Endothelial cell of umbilical vein (primary cell): ENCODE measurements around the gene HTR2C. TPM values are rescaled to one million over a fixed set of nuclear protein-coding genes. Genes with fewer than 3 reads are reported as not detected.

Experiments
- BruUV-seq: library from RNA; stranded (reverse); fragments of 400-500 nt; replicated peaks from 2 replicates; lab custom pipeline; 2021; lab: Mats Ljungman, UMichigan
- CTCF ChIA-PET: fragments of 300-600, 350-600 bp; sonication (Branson Sonifier 250); formaldehyde crosslinking; loops from one replicate; lab custom pipeline; 2021; ENCODE audit warnings: antibody characterized with exemption, inconsistent platforms; lab: Charles Lee
- POLR2A ChIA-PET: fragments of 300-600, 350-600 bp; sonication (Branson Sonifier 250); formaldehyde crosslinking; loops from one replicate; lab custom pipeline; 2021; ENCODE audit warnings: antibody characterized with exemption, inconsistent platforms; lab: Charles Lee
- DNase-seq: peaks from one replicate; pipeline ENCODE4 v3.0.0-alpha.2; 2011; ENCODE audit warnings: low read depth, low spot score
- FAIRE-seq: peaks from 2 replicates; lab custom pipeline; 2011; peaks lifted over from hg19 to GRCh38; lab: Jason Lieb, UNC
- H2AFZ ChIP-seq: 2 replicates; pipeline ENCODE4 v1.6.0; 2012; ENCODE audit warnings: low read depth, low read length, control low read depth, inconsistent platforms
- H3K27ac ChIP-seq: 2 replicates; pipeline ENCODE4 v1.5.1; 2011; ENCODE audit warnings: low read depth, mild to moderate bottlenecking, control low read depth, low read length, moderate library complexity; ENCODE audit not compliant: insufficient read depth
- H3K27me3 ChIP-seq, 2 experiments: 2 replicates each; pipeline versions ENCODE4 v1.6.0 to v1.6.1; 2011; ENCODE audit warnings: low read length in 2 of 2, mixed read lengths in 1 of 2; ENCODE audit not compliant: control insufficient read depth in 2 of 2, insufficient read depth in 2 of 2
- H3K36me3 ChIP-seq, 2 experiments: 2 replicates in 1 of 2; 3 replicates in 1 of 2; pipeline ENCODE4 v1.5.1; 2011; ENCODE audit warnings: low read length in 2 of 2, mild to moderate bottlenecking in 1 of 2, moderate library complexity in 1 of 2; ENCODE audit not compliant: control insufficient read depth in 2 of 2, insufficient read depth in 2 of 2; ENCODE audit errors: extremely low read depth in 1 of 2
- H3K4me1 ChIP-seq: 3 replicates; pipeline ENCODE4 v1.5.1; 2011; ENCODE audit warnings: mild to moderate bottlenecking, low read length; ENCODE audit not compliant: control insufficient read depth, insufficient read depth; ENCODE audit errors: extremely low read depth
- H3K4me2 ChIP-seq: 2 replicates; pipeline ENCODE4 v1.6.1; 2011; ENCODE audit warnings: low read length, control low read depth, mixed read lengths; ENCODE audit not compliant: insufficient read depth
- H3K4me3 ChIP-seq, 3 experiments: fragments of 200-600 bp in 1 of 3; sonication (generic), shearing (Covaris generic) in 1 of 3; replicated peaks in 1 of 3; 2 replicates each; pipeline ENCODE4 v1.5.1; 2011 to 2016; ENCODE audit warnings: control low read depth in 3 of 3, low read length in 3 of 3, mild to moderate bottlenecking in 2 of 3, inconsistent platforms in 1 of 3, low read depth in 1 of 3, moderate library complexity in 1 of 3; ENCODE audit not compliant: insufficient read depth in 1 of 3
- H3K79me2 ChIP-seq: 2 replicates; pipeline ENCODE4 v1.6.0; 2012; ENCODE audit warnings: low read length, inconsistent platforms; ENCODE audit not compliant: control insufficient read depth, insufficient read depth
- H3K9ac ChIP-seq: replicated peaks from 2 replicates; pipeline ENCODE3; 2011; ENCODE audit warnings: low read length, control low read depth; ENCODE audit not compliant: insufficient read depth; ENCODE audit errors: extremely low read depth
- H3K9me1 ChIP-seq: replicated peaks from 3 replicates; pipeline ENCODE4 v1.6.0; 2011; ENCODE audit warnings: mild to moderate bottlenecking, low read length; ENCODE audit not compliant: control insufficient read depth, insufficient read depth; ENCODE audit errors: extremely low read depth
- H3K9me3 ChIP-seq: replicated peaks from 2 replicates; pipeline ENCODE4 v1.5.1; 2012; ENCODE audit warnings: low read length, inconsistent platforms; ENCODE audit not compliant: control insufficient read depth, insufficient read depth
- H4K20me1 ChIP-seq: replicated peaks from 2 replicates; pipeline ENCODE3; 2011; ENCODE audit warnings: mild to moderate bottlenecking, low read length; ENCODE audit not compliant: control insufficient read depth, insufficient read depth; ENCODE audit errors: extremely low read depth
- EZH2 ChIP-seq: IDR thresholded peaks from 2 replicates; pipeline ENCODE4 v1.6.1; 2012; ENCODE audit warnings: borderline replicate concordance, low read depth, mild to moderate bottlenecking, moderate library complexity, low read length, inconsistent platforms; ENCODE audit not compliant: severe bottlenecking
- FOS ChIP-seq: IDR thresholded peaks from 2 replicates; pipeline ENCODE4 v1.6.1; 2011; ENCODE audit warnings: mild to moderate bottlenecking, low read length, moderate library complexity, borderline replicate concordance; ENCODE audit not compliant: insufficient read depth
- GATA2 ChIP-seq: IDR thresholded peaks from 2 replicates; pipeline ENCODE4 v1.7.0; 2011; ENCODE audit warnings: low read depth, mild to moderate bottlenecking, moderate library complexity, mixed read lengths, low read length; ENCODE audit not compliant: insufficient read length, insufficient read depth
- JUN ChIP-seq: IDR thresholded peaks from 2 replicates; pipeline ENCODE4 v1.6.1; 2011; ENCODE audit warnings: borderline replicate concordance, low read depth; ENCODE audit not compliant: insufficient read length, insufficient read depth
- MYC ChIP-seq: IDR thresholded peaks from one replicate; pipeline ENCODE4 v1.6.1; 2011; ENCODE audit warnings: mild to moderate bottlenecking, low read depth, low read length
- POLR2A ChIP-seq: IDR thresholded peaks from 2 replicates; pipeline ENCODE4 v1.6.1; 2012; ENCODE audit warnings: low read depth, mild to moderate bottlenecking, control low read depth, low read length
- POLR2AphosphoS5 ChIP-seq: IDR thresholded peaks from 2 replicates; pipeline ENCODE4 v1.6.1; 2012; ENCODE audit warnings: low read depth, mild to moderate bottlenecking, control low read depth, low read length, moderate library complexity; ENCODE audit not compliant: insufficient read depth
- dilution Hi-C: fragments of 300-500 bp; cut with MboI; formaldehyde crosslinking; loops from one replicate; pipeline ENCODE4 v1.15.0; 2019; ENCODE audit warnings: low sequenced_read_pairs; ENCODE audit not compliant: extremely low pct_ligation_motif_present
- intact Hi-C: fragments of 100-400 bp; cut with micrococcal nuclease; formaldehyde crosslinking; loops from one replicate; pipeline ENCODE4 v1.10.0; 2022
- microRNA counts: library from miRNA; unstranded; fragments of <30 nt; microRNA quantifications from one replicate; lab custom pipeline; 2016
- microRNA-seq: library from miRNA; unstranded; fragments of <30 nt; microRNA quantifications from one replicate; pipeline ENCODE4 v1.2.0, GENCODE V29; 2021; ENCODE audit warnings: borderline number of aligned reads, borderline replicate concordance
- polyA plus RNA-seq, 4 experiments: library from polyadenylated mRNA; depleted of rRNA in 3 of 4; stranded (reverse) in 3 of 4; unstranded in 1 of 4; fragments of >200 nt; gene quantifications; 2 replicates each; pipeline versions ENCODE4 v1.2.1 to v1.2.3, GENCODE V29; 2011 to 2012; ENCODE audit warnings: missing spikeins in 1 of 4
- small RNA-seq: library from RNA; depleted of rRNA; stranded (forward); fragments of <200 nt; gene quantifications from one replicate; pipeline ENCODE3, GENCODE V24; 2012; ENCODE audit warnings: low replicate concordance, low read depth; ENCODE audit not compliant: insufficient read depth, insufficient read length
- total RNA-seq: library from RNA; stranded (reverse); gene quantifications from 2 replicates; pipeline ENCODE4 v1.2.3, GENCODE V29; 2021
- TF ChIP-seq, protein P1 (sequence below), 2 donors: IDR thresholded peaks; 1 replicate in 1 of 2; 2 replicates in 1 of 2; pipeline ENCODE4 v1.5.1; 2011; ENCODE audit warnings: low read length in 2 of 2, mild to moderate bottlenecking in 2 of 2, moderate library complexity in 2 of 2, control low read depth in 1 of 2, inconsistent platforms in 1 of 2, low read depth in 1 of 2; ENCODE audit not compliant: insufficient read depth in 1 of 2; ENCODE audit errors: extremely low read depth in 1 of 2
- TF ChIP-seq, protein P2 (sequence below): IDR thresholded peaks from 2 replicates; pipeline ENCODE4 v1.6.1; 2011; ENCODE audit not compliant: insufficient read depth, insufficient read length

The HTR2C gene
- total and polyA plus RNA-seq, 2 donors (not counting 3 experiments of a cell fraction or from before 2014, with no cell fraction given): not detected

DNA sequence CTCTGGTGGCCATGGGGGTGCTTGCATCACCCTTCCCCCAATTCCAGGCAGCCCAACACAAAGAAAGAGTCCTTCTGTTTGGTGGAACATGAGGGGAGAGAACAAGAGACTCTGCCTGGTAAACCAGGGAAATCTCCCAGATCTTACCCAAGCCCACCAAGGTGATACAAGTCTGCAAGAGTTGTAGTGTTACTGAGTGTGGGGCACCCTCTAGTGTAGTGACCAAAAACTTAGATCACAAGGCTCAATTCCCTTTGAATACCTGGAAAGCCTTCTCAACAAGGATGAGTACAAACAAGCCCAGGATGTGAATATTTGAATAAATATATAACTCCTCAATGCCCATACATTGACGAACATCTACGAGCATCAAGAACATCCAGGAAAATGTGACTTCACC is 368.8 kb downstream of the HTR2C start:
- POLR2A ChIA-PET: no interaction called here
- dilution Hi-C loops: no loop called here
- CTCF ChIA-PET: interaction anchor here (0.9 kb wide), 1 partner anchor 11 kb away, joined by 3 read pairs; no protein-coding TSS in a partner anchor
- Histone ChIP-seq H3K9ac (no peak overlapping the region), H3K27ac (no peak overlapping the region), H2AFZ (no peak overlapping the region), H3K4me2 (no peak overlapping the region), H3K27me3 (peaks cover 0 to 2% of the 10 kb centered on the region in 2 experiments), H3K4me1 (no peaks in the 10 kb centered on the region), H3K9me1 (no peaks in the 10 kb centered on the region), H3K79me2 (no peaks in the 10 kb centered on the region), H3K36me3 (no peaks in the 10 kb centered on the region), H3K4me3 (no peak overlapping the region), H3K9me3 (no peaks in the 10 kb centered on the region), H4K20me1 (no peaks in the 10 kb centered on the region)
- DNase-seq (no peak), FAIRE-seq (no peak)
- BruUV-seq: no TSS peak
- intact Hi-C loops: no loop called here
- TF ChIP-seq MYC: no peak
- TF ChIP-seq, protein P1, sequence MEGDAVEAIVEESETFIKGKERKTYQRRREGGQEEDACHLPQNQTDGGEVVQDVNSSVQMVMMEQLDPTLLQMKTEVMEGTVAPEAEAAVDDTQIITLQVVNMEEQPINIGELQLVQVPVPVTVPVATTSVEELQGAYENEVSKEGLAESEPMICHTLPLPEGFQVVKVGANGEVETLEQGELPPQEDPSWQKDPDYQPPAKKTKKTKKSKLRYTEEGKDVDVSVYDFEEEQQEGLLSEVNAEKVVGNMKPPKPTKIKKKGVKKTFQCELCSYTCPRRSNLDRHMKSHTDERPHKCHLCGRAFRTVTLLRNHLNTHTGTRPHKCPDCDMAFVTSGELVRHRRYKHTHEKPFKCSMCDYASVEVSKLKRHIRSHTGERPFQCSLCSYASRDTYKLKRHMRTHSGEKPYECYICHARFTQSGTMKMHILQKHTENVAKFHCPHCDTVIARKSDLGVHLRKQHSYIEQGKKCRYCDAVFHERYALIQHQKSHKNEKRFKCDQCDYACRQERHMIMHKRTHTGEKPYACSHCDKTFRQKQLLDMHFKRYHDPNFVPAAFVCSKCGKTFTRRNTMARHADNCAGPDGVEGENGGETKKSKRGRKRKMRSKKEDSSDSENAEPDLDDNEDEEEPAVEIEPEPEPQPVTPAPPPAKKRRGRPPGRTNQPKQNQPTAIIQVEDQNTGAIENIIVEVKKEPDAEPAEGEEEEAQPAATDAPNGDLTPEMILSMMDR (IDR thresholded peaks at IDR 0.05; ENCODE audit: extremely low read depth in 1 of 2, insufficient read depth in 1 of 2, low read depth in 1 of 2, low read length in 2 of 2): no peak
- TF ChIP-seq POLR2AphosphoS5: no peak
- TF ChIP-seq FOS: no peak
- TF ChIP-seq JUN: no peak
- no peak for TF ChIP-seq POLR2A
- TF ChIP-seq EZH2: no peak
- TF ChIP-seq, protein P2, sequence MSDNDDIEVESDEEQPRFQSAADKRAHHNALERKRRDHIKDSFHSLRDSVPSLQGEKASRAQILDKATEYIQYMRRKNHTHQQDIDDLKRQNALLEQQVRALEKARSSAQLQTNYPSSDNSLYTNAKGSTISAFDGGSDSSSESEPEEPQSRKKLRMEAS: no peak
- no peak for TF ChIP-seq GATA2

MicroRNAs within 50 kb of the gene (microRNA counts, 767-probe panel; counts per million panel counts)
- microRNA hsa-miR-1264 (lab: Ali Mortazavi, UCI): 723 counts per million, percentile 96 among the panel's probes with 10 or more counts
- 723 counts per million, percentile 96 among the panel's probes with 10 or more counts for microRNA hsa-miR-1298 (lab: Ali Mortazavi, UCI)
- 723 counts per million, percentile 96 among the panel's probes with 10 or more counts for microRNA hsa-miR-1911-5p (lab: Ali Mortazavi, UCI)
- 723 counts per million, percentile 96 among the panel's probes with 10 or more counts for microRNA hsa-miR-1912 (lab: Ali Mortazavi, UCI)
- microRNA hsa-miR-448 (lab: Ali Mortazavi, UCI): 723 counts per million, percentile 96 among the panel's probes with 10 or more counts
- 723 counts per million, percentile 96 among the panel's probes with 10 or more counts for microRNA hsa-miR-764 (lab: Ali Mortazavi, UCI)

Small RNA genes within 50 kb of the gene (microRNA-seq; reads per million reads assigned to microRNA genes)
- gene MIR1264 (not detected), gene MIR1298 (not detected), gene MIR1911 (not detected), gene MIR1912 (not detected), gene MIR448 (not detected), gene MIR764 (not detected)

Small RNA genes within 50 kb of the gene (small RNA-seq; reads per million reads assigned to genes)
- not detected for gene AL355812.1
- gene MIR1264: not detected
- not detected for gene MIR1298
- not detected for gene MIR1911
- not detected for gene MIR1912
- gene MIR448: not detected
- gene MIR764: not detected
- gene SNORA35: not detected
